HCT116 (cell line): ENCODE results near the gene CSTPP1. TPM values are rescaled to one million over a fixed set of nuclear protein-coding genes. Genes with fewer than 3 reads are reported as not detected.

Experiments
- ATAC-seq: fragments of 200-7000 bp; cut with Tn5 transposase; 2 replicates; pipeline ENCODE4 v1.9.1; 2020; ENCODE audit warnings: mild to moderate bottlenecking, moderate library complexity
- BruUV-seq: library from RNA; stranded (reverse); fragments of 400-500 nt; replicated peaks from 2 replicates; lab custom pipeline; 2021; lab: Mats Ljungman, UMichigan
- CTCF ChIA-PET: fragments of 300-600 bp; sonication (Branson Sonifier 250); formaldehyde crosslinking; loops from one replicate; lab custom pipeline; 2021; ENCODE audit warnings: antibody characterized with exemption; lab: Charles Lee
- POLR2A ChIA-PET: fragments of 300-600, 350-600 bp; sonication (Branson Sonifier 250); formaldehyde crosslinking; loops from one replicate; lab custom pipeline; 2021; ENCODE audit warnings: antibody characterized with exemption; lab: Charles Lee
- RAD21 ChIA-PET, 2 experiments: fragments of 300-600 bp; sonication (Branson Sonifier 250); formaldehyde crosslinking; loops; one replicate each; lab custom pipeline; 2023; ENCODE audit warnings: low total read pairs in 2 of 2; ENCODE audit not compliant: uncharacterized antibody in 2 of 2, unreplicated experiment in 2 of 2, low non-redundant PET in 1 of 2; lab: Charles Lee
- DNase-seq: peaks from one replicate; pipeline ENCODE4 v3.0.0-alpha.2; 2010; ENCODE audit warnings: low read depth, low spot score
- H2AFZ ChIP-seq: fragments of 200-600 bp; shearing (Covaris generic), sonication (generic); 2 replicates; pipeline ENCODE4 v1.6.1; 2017; ENCODE audit warnings: low read depth, mixed run types, mixed read lengths, antibody characterized with exemption, low read length; ENCODE audit not compliant: poor library complexity, severe bottlenecking
- H3K27ac ChIP-seq: 2 replicates; pipeline ENCODE4 v1.5.1; 2012; ENCODE audit warnings: low read depth, low read length
- H3K27me3 ChIP-seq: fragments of 200-600 bp; sonication (generic); 2 replicates; pipeline ENCODE4 v1.6.1; 2016; ENCODE audit warnings: mixed run types, low read length, mixed read lengths; ENCODE audit not compliant: insufficient read depth
- H3K36me3 ChIP-seq, 2 experiments: fragments of 200-500 bp in 1 of 2; fragments of 200-600 bp in 1 of 2; sonication (Bioruptor generic) in 1 of 2; sonication (generic) in 1 of 2; 2 replicates each; pipeline versions ENCODE4 v1.5.1 to v1.6.1; 2014 to 2016; ENCODE audit warnings: low read length in 2 of 2, inconsistent platforms in 1 of 2, mixed read lengths in 1 of 2, mixed run types in 1 of 2; ENCODE audit not compliant: insufficient read depth in 2 of 2, control insufficient read depth in 1 of 2
- H3K4me1 ChIP-seq, 2 experiments: fragments of 200-600 bp in 1 of 2; sonication (generic) in 1 of 2; 2 replicates each; pipeline versions ENCODE4 v1.5.1 to v1.6.1; 2012 to 2017; ENCODE audit warnings: low read length in 2 of 2, inconsistent platforms in 1 of 2, mild to moderate bottlenecking in 1 of 2, mixed read lengths in 1 of 2, mixed run types in 1 of 2, moderate library complexity in 1 of 2; ENCODE audit not compliant: insufficient read depth in 2 of 2, control insufficient read depth in 1 of 2
- H3K4me2 ChIP-seq: fragments of 200-600 bp; sonication (generic); 2 replicates; pipeline ENCODE4 v1.6.1; 2017; ENCODE audit warnings: mixed run types, low read length, mixed read lengths
- H3K4me3 ChIP-seq, 2 experiments: fragments of 200-600 bp in 1 of 2; sonication (generic) in 1 of 2; replicated peaks in 1 of 2; 2 replicates each; pipeline ENCODE4 v1.5.1; 2011 to 2016; ENCODE audit warnings: low read length in 2 of 2, control low read depth in 1 of 2, low read depth in 1 of 2, mild to moderate bottlenecking in 1 of 2, mixed read lengths in 1 of 2, mixed run types in 1 of 2
- H3K79me2 ChIP-seq: fragments of 200-600 bp; sonication (generic); 2 replicates; pipeline ENCODE4 v1.6.1; 2017; ENCODE audit warnings: mild to moderate bottlenecking, mixed run types, low read length, moderate library complexity, mixed read lengths; ENCODE audit not compliant: insufficient read depth
- H3K9ac ChIP-seq: fragments of 200-600 bp; sonication (generic); 2 replicates; pipeline ENCODE4 v1.6.1; 2016; ENCODE audit warnings: low read length, mixed read lengths
- H3K9me2 ChIP-seq: fragments of 200-600 bp; sonication (generic), shearing (Covaris generic); 2 replicates; pipeline ENCODE4 v1.6.1; 2017; ENCODE audit warnings: mixed run types, mild to moderate bottlenecking, moderate library complexity; ENCODE audit not compliant: insufficient read depth
- H3K9me3 ChIP-seq, 2 experiments: fragments of 200-500 bp in 1 of 2; fragments of 200-600 bp in 1 of 2; sonication (Bioruptor generic) in 1 of 2; sonication (generic) in 1 of 2; 2 replicates each; pipeline ENCODE4 v1.6.1; 2014 to 2017; ENCODE audit warnings: low read length in 2 of 2, mixed read lengths in 2 of 2, inconsistent platforms in 1 of 2, low read depth in 1 of 2, mild to moderate bottlenecking in 1 of 2, mixed run types in 1 of 2, moderate library complexity in 1 of 2; ENCODE audit not compliant: control insufficient read depth in 1 of 2, insufficient read depth in 1 of 2
- H4K20me1 ChIP-seq: fragments of 200-600 bp; sonication (generic), shearing (Covaris generic); 2 replicates; pipeline ENCODE4 v1.6.1; 2017; ENCODE audit warnings: mixed run types, mild to moderate bottlenecking, moderate library complexity; ENCODE audit not compliant: insufficient read depth
- ATF3 ChIP-seq: IDR thresholded peaks from 2 replicates; pipeline ENCODE4 v1.6.1; 2012
- CEBPB ChIP-seq: IDR thresholded peaks from 2 replicates; pipeline ENCODE4 v1.6.1; 2012; ENCODE audit warnings: low read depth
- CTCF ChIP-seq, 3 experiments: fragments of 200-600 bp in 1 of 3; sonication (generic) in 1 of 3; IDR thresholded peaks in 2 of 3; conservative IDR thresholded peaks in 1 of 3; 2 replicates each; pipeline ENCODE4 v1.5.1; 2012 to 2017; ENCODE audit warnings: low read depth in 2 of 3, low read length in 2 of 3, antibody characterized with exemption in 1 of 3, borderline replicate concordance in 1 of 3, control low read depth in 1 of 3, mild to moderate bottlenecking in 1 of 3, mixed read lengths in 1 of 3, mixed run types in 1 of 3, moderate library complexity in 1 of 3; ENCODE audit not compliant: insufficient read depth in 1 of 3
- EGR1 ChIP-seq: IDR thresholded peaks from 2 replicates; pipeline ENCODE4 v1.6.1; 2012; ENCODE audit warnings: low read depth
- ELF1 ChIP-seq: IDR thresholded peaks from 2 replicates; pipeline ENCODE4 v1.6.1; 2012; ENCODE audit warnings: low read depth, borderline replicate concordance
- EZH2phosphoT487 ChIP-seq: fragments of 200-600 bp; IDR thresholded peaks from 2 replicates; pipeline ENCODE4 v1.6.1; 2018; ENCODE audit warnings: antibody characterized with exemption, borderline replicate concordance
- MAX ChIP-seq: IDR thresholded peaks from 2 replicates; pipeline ENCODE4 v1.6.1; 2012
- POLR2A ChIP-seq: IDR thresholded peaks from 2 replicates; pipeline ENCODE4 v1.7.0; 2011; ENCODE audit warnings: borderline replicate concordance; ENCODE audit not compliant: insufficient read depth, insufficient read length; ENCODE audit errors: extremely low read depth
- POLR2AphosphoS5 ChIP-seq: IDR thresholded peaks from 2 replicates; pipeline ENCODE4 v1.6.1; 2011; ENCODE audit warnings: mild to moderate bottlenecking, low read depth, low read length, moderate library complexity
- RAD21 ChIP-seq: IDR thresholded peaks from 2 replicates; pipeline ENCODE4 v1.6.1; 2012; ENCODE audit warnings: low read depth, mild to moderate bottlenecking
- REST ChIP-seq: IDR thresholded peaks from 2 replicates; pipeline ENCODE4 v1.6.1; 2012; ENCODE audit warnings: low read depth
- SIN3A ChIP-seq: IDR thresholded peaks from 2 replicates; pipeline ENCODE4 v1.6.1; 2012; ENCODE audit warnings: low read depth
- SP1 ChIP-seq: IDR thresholded peaks from 2 replicates; pipeline ENCODE4 v1.6.1; 2012; ENCODE audit warnings: low read depth
- YY1 ChIP-seq: IDR thresholded peaks from 2 replicates; pipeline ENCODE4 v1.6.1; 2011; ENCODE audit warnings: low read length, low read depth, moderate library complexity, mild to moderate bottlenecking; ENCODE audit not compliant: insufficient replicate concordance; ENCODE audit errors: extremely low read depth
- ZNF274 ChIP-seq: fragments of 200-500 bp; sonication (Bioruptor generic); IDR thresholded peaks from 2 replicates; pipeline ENCODE4 v1.6.1; 2014; ENCODE audit warnings: mild to moderate bottlenecking, low read depth, low read length, inconsistent platforms
- intact Hi-C: fragments of 100-400 bp; cut with micrococcal nuclease; formaldehyde crosslinking; loops from 2 replicates; pipeline ENCODE4 v1.10.0; 2022
- total RNA-seq: library from RNA; stranded (reverse); gene quantifications from one replicate; pipeline ENCODE4 v1.2.1, GENCODE V29; 2021; ENCODE audit not compliant: unreplicated experiment

The CSTPP1 gene
- total RNA-seq, 1 experiment from 2014 or later, result 24.7 TPM

GRCh38 chr11:47136327-47136726 is 199.8 kb downstream of the CSTPP1 start:
- H3K27me3 ChIP-seq, result no peaks in the 10 kb centered on the region
- H3K4me1 ChIP-seq, result no peaks in the 10 kb centered on the region
- no peaks in the 10 kb centered on the region for H3K36me3 ChIP-seq
- ChIA-PET RAD21 (no interaction called here), POLR2A (no interaction called here), CTCF (no interaction called here)
- H3K4me2 ChIP-seq, result no peak overlapping the region
- no peak overlapping the region for H3K27ac ChIP-seq
- no peak overlapping the region for H3K9ac ChIP-seq
- no peaks in the 10 kb centered on the region for H3K9me3 ChIP-seq
- no peak for ATAC-seq
- H3K79me2 ChIP-seq, result no peaks in the 10 kb centered on the region
- BruUV-seq, result no TSS peak
- H2AFZ ChIP-seq, result no peak overlapping the region
- H3K9me2 ChIP-seq, result no peaks in the 10 kb centered on the region
- H3K4me3 ChIP-seq, result no peak overlapping the region
- no peak for TF ChIP-seq ZNF274
- no peak for TF ChIP-seq CEBPB
- TF ChIP-seq SIN3A, result no peak
- TF ChIP-seq SP1, result no peak
- no peak for TF ChIP-seq ELF1
- TF ChIP-seq CTCF (IDR thresholded peaks at IDR 0.05 in 2 of 3, conservative IDR thresholded peaks at IDR 0.05 in 1 of 3; ENCODE audit: borderline replicate concordance in 1 of 3, insufficient read depth in 1 of 3, low read depth in 2 of 3, low read length in 2 of 3), result no peak
- TF ChIP-seq RAD21, result no peak
- TF ChIP-seq EZH2phosphoT487, result no peak
- no peak for TF ChIP-seq POLR2AphosphoS5
- no peak for TF ChIP-seq MAX
- TF ChIP-seq POLR2A, result no peak
- no peak for TF ChIP-seq EGR1
- no peak for TF ChIP-seq ATF3
- no peak for TF ChIP-seq YY1
- TF ChIP-seq REST, result no peak
- TF ChIP-seq, all 23 proteins: peak for 0
- intact Hi-C loops, result no loop called here
- H4K20me1 ChIP-seq, result no peaks in the 10 kb centered on the region
- no peak for DNase-seq
